ENCODE data around the gene VPS11. TPM values are rescaled to one million over a fixed set of nuclear protein-coding genes. Genes with fewer than 3 reads are reported as not detected.

Gene VPS11
- 48.3 and 48.7 TPM in 2 replicates for total RNA-seq (2014; rRNA removed)
- percentile 82 among the genes with signal in this experiment for Bru-seq, nascent RNA
- BruChase-seq, experiment 1, labeled RNA remaining after a 6-hour chase, result percentile 91 among the genes with signal in this experiment
- BruChase-seq, experiment 2, labeled RNA remaining after a 2-hour chase, result percentile 90 among the genes with signal in this experiment
- long read RNA-seq, transcript VPS11-208 (16 exons, 3,313 nt), result major isoform, 114 of 240 reads
- long read RNA-seq, transcript VPS11-206 (16 exons, 3,388 nt), result minor isoform, 12 of 240 reads
- long read RNA-seq, partial matches to known transcripts, result 71 of 240 reads
- long read RNA-seq, other reads (novel, unspliced or antisense), result 43 of 240 reads

GRCh38 chr11:119067371-119068222 is at the start of gene VPS11:
Gene VPS11, plus strand, starts transcription at chr11:119067818. Its CDS starts 6 bp downstream, at chr11:119067824.
- no peaks in the 10 kb centered on the region for H3K9me3 ChIP-seq (ENCODE audit: low read length)
- H3K36me3 ChIP-seq (ENCODE audit: low read depth, low read length), result peaks cover 13% of the 10 kb centered on the region; the same call in 1 of the 2 replicates
- no peak for TF ChIP-seq EZH2 (IDR thresholded peaks at IDR 0.05; ENCODE audit: low read length, unreplicated experiment)
- TF ChIP-seq CTCF (conservative IDR thresholded peaks at IDR 0.05; ENCODE audit: low read depth, low read length), result no peak
- no peak for TF ChIP-seq EZH2phosphoT487 (IDR thresholded peaks at IDR 0.05; ENCODE audit: borderline replicate concordance, low read length)
- DNase-seq, result peak; percentile 99
- POLR2A ChIA-PET (ENCODE audit: unreplicated experiment), result interaction anchor here (0.6 to 1.6 kb wide), 11 partner anchors 9 to 974 kb away, joined by 3 to 34 read pairs (median 5); partner anchors contain the start of genes CBL, DPAGT1, HMBS and RPS25
- H3K4me1 ChIP-seq (ENCODE audit: insufficient read depth, low read length), result peaks cover 14% of the 10 kb centered on the region; the same call in 1 of the 2 replicates
- H2AFZ ChIP-seq (ENCODE audit: low read length), result peak within 1 kb of the TSS; percentile 75
- no peaks in the 10 kb centered on the region for H3F3A ChIP-seq (ENCODE audit: low read length, unreplicated experiment)
- H3K4me2 ChIP-seq (ENCODE audit: low read length), result peak within 1 kb of the TSS; percentile 75
- BruUV-seq (replicated peaks), result TSS peak; percentile 82
- peak within 1 kb of the TSS; percentile 92 for H3K9ac ChIP-seq (ENCODE audit: low read length)
- peak within 1 kb of the TSS; percentile 87 for H3K4me3 ChIP-seq (ENCODE audit: low read length)
- no peaks in the 10 kb centered on the region for H3K27me3 ChIP-seq (ENCODE audit: low read length)
- H4K20me1 ChIP-seq (ENCODE audit: low read length), result no peaks in the 10 kb centered on the region
- CTCF ChIA-PET, result interaction anchor here (0.5 to 1.1 kb wide), 5 partner anchors 12 to 372 kb away, joined by 3 read pairs; no protein-coding TSS in a partner anchor
- peak; percentile 98 for ATAC-seq
- H3K27ac ChIP-seq (ENCODE audit: low read length), result peak within 1 kb of the TSS; percentile 43
- intact Hi-C loops (cut with micrococcal nuclease), result loop anchor here (1.0 to 2.0 kb wide), 2 partner anchors 10 to 35 kb away; partner anchors contain the start of gene HYOU1
- peaks cover 47% of the 10 kb centered on the region for H3K79me2 ChIP-seq (ENCODE audit: low read length)
- H3K9me2 ChIP-seq (replicated peaks; ENCODE audit: low read length), result no peaks in the 10 kb centered on the region

GRCh38 chr11:119018074-119018938 is 49.3 kb upstream of the VPS11 start, which contains the start of the genes RPS25 and TRAPPC4:
Gene RPS25, minus strand, starts transcription at chr11:119018343. Its CDS starts 59 bp downstream, at chr11:119018284.
Gene TRAPPC4, plus strand, starts transcription at chr11:119018766. Its CDS starts 30 bp downstream, at chr11:119018796.
- Histone ChIP-seq H2AFZ (ENCODE audit: low read length) (peak within 1 kb of the TSS; percentile 87), H3K4me3 (ENCODE audit: low read length) (peak within 1 kb of the TSS; percentile 98), H3K4me1 (ENCODE audit: insufficient read depth, low read length) (peaks cover 31% of the 10 kb centered on the region), H3K9me3 (ENCODE audit: low read length) (no peaks in the 10 kb centered on the region), H3K9ac (ENCODE audit: low read length) (peak within 1 kb of the TSS; percentile 99), H3K4me2 (ENCODE audit: low read length) (peak within 1 kb of the TSS; percentile 94), H3K36me3 (ENCODE audit: low read depth, low read length) (peaks cover 56% of the 10 kb centered on the region), H4K20me1 (ENCODE audit: low read length) (peaks cover 31% of the 10 kb centered on the region), H3K27ac (ENCODE audit: low read length) (peak within 1 kb of the TSS; percentile 88), H3F3A (ENCODE audit: low read length, unreplicated experiment) (peaks cover 23% of the 10 kb centered on the region), H3K9me2 (replicated peaks; ENCODE audit: low read length) (no peaks in the 10 kb centered on the region), H3K79me2 (ENCODE audit: low read length) (peaks cover 71% of the 10 kb centered on the region), H3K27me3 (ENCODE audit: low read length) (no peaks in the 10 kb centered on the region)
- ATAC-seq (peak; percentile 82), DNase-seq (peak; percentile 99)
- ChIA-PET POLR2A (ENCODE audit: unreplicated experiment) (interaction anchor here (0.5 to 1.0 kb wide), 6 partner anchors 37 to 227 kb away, joined by 3 to 10 read pairs (median 4); partner anchors contain the start of genes DDX6 and VPS11), CTCF (no interaction called here)
- intact Hi-C loops (cut with micrococcal nuclease), result loop anchor here (1.0 to 5.0 kb wide), 3 partner anchors 20 to 84 kb away; partner anchors contain the start of genes CENATAC and HYOU1
- TF ChIP-seq CTCF (conservative IDR thresholded peaks at IDR 0.05; ENCODE audit: low read depth, low read length) (no peak), EZH2phosphoT487 (IDR thresholded peaks at IDR 0.05; ENCODE audit: borderline replicate concordance, low read length) (no peak), EZH2 (IDR thresholded peaks at IDR 0.05; ENCODE audit: low read length, unreplicated experiment) (no peak)
- BruUV-seq (replicated peaks), result no TSS peak

Measured in PC-3 (cell line).